ENCODE data around the gene SLC35E1.

SLC35E1 gene

GRCh38 chr19:16522559-16523377 is 49.4 kb downstream of the SLC35E1 start:
- Histone ChIP-seq H3K4me1 (ENCODE audit: control insufficient read depth, insufficient read depth, low read length) (no peaks in the 10 kb centered on the region), H3K27ac (ENCODE audit: insufficient read depth, low read depth, low read length, poor library complexity, severe bottlenecking) (no peak overlapping the region), H3K4me3 (ENCODE audit: insufficient read depth, low read depth, low read length) (no peak overlapping the region), H3K27me3 (ENCODE audit: control insufficient read depth, insufficient read depth, low read length, poor library complexity, severe bottlenecking) (no peaks in the 10 kb centered on the region), H3K9me3 (ENCODE audit: control insufficient read depth, low read length) (no peaks in the 10 kb centered on the region), H3K36me3 (ENCODE audit: control insufficient read depth, insufficient read depth, low read length) (peaks cover 74% of the 10 kb centered on the region)
- 96% methylated on average over 25 of the region's 25 CpGs for WGBS, 2 experiments

GRCh38 chr19:16521715-16522289 is 50.4 kb downstream of the SLC35E1 start:
- Histone ChIP-seq H3K4me1 (ENCODE audit: control insufficient read depth, insufficient read depth, low read length) (no peaks in the 10 kb centered on the region), H3K36me3 (ENCODE audit: control insufficient read depth, insufficient read depth, low read length) (peaks cover 74% of the 10 kb centered on the region), H3K9me3 (ENCODE audit: control insufficient read depth, low read length) (no peaks in the 10 kb centered on the region), H3K4me3 (ENCODE audit: insufficient read depth, low read depth, low read length) (no peak overlapping the region), H3K27me3 (ENCODE audit: control insufficient read depth, insufficient read depth, low read length, poor library complexity, severe bottlenecking) (no peaks in the 10 kb centered on the region), H3K27ac (ENCODE audit: insufficient read depth, low read depth, low read length, poor library complexity, severe bottlenecking) (no peak overlapping the region)
- WGBS, 2 experiments, result 94 to 96% methylated on average over 10 of the region's 10 CpGs

GRCh38 chr19:16520986-16521624 is 51.1 kb downstream of the SLC35E1 start:
- 96% methylated on average over 18 of the region's 18 CpGs for WGBS, 2 experiments
- H3K4me3 ChIP-seq (ENCODE audit: insufficient read depth, low read depth, low read length), result no peak overlapping the region
- peaks cover 75% of the 10 kb centered on the region for H3K36me3 ChIP-seq (ENCODE audit: control insufficient read depth, insufficient read depth, low read length)
- H3K4me1 ChIP-seq (ENCODE audit: control insufficient read depth, insufficient read depth, low read length), result no peaks in the 10 kb centered on the region
- no peaks in the 10 kb centered on the region for H3K9me3 ChIP-seq (ENCODE audit: control insufficient read depth, low read length)
- H3K27me3 ChIP-seq (ENCODE audit: control insufficient read depth, insufficient read depth, low read length, poor library complexity, severe bottlenecking), result no peaks in the 10 kb centered on the region
- H3K27ac ChIP-seq (ENCODE audit: insufficient read depth, low read depth, low read length, poor library complexity, severe bottlenecking), result no peak overlapping the region

GRCh38 chr19:16520074-16520973 is 51.9 kb downstream of the SLC35E1 start:
- Histone ChIP-seq H3K36me3 (ENCODE audit: control insufficient read depth, insufficient read depth, low read length) (peaks cover 71% of the 10 kb centered on the region), H3K27ac (ENCODE audit: insufficient read depth, low read depth, low read length, poor library complexity, severe bottlenecking) (no peak overlapping the region)
- 95 to 96% methylated on average over 45 of the region's 45 CpGs for WGBS, 2 experiments

GRCh38 chr19:16519230-16519687 is 53.0 kb downstream of the SLC35E1 start:
- Histone ChIP-seq H3K36me3 (ENCODE audit: control insufficient read depth, insufficient read depth, low read length) (peaks cover 61% of the 10 kb centered on the region), H3K4me1 (ENCODE audit: control insufficient read depth, insufficient read depth, low read length) (no peaks in the 10 kb centered on the region)
- 96% methylated on average over 24 of the region's 24 CpGs for WGBS, 2 experiments

More at GRCh38 chr19:16520074-16520973, 51.9 kb downstream of the SLC35E1 start:
- H3K4me1 ChIP-seq (ENCODE audit: control insufficient read depth, insufficient read depth, low read length), result no peaks in the 10 kb centered on the region
- H3K9me3 ChIP-seq (ENCODE audit: control insufficient read depth, low read length), result no peaks in the 10 kb centered on the region
- no peak overlapping the region for H3K4me3 ChIP-seq (ENCODE audit: insufficient read depth, low read depth, low read length)
- H3K27me3 ChIP-seq (ENCODE audit: control insufficient read depth, insufficient read depth, low read length, poor library complexity, severe bottlenecking), result no peaks in the 10 kb centered on the region

GRCh38 chr19:16518483-16519229 is 53.6 kb downstream of the SLC35E1 start:
- H3K27ac ChIP-seq (ENCODE audit: insufficient read depth, low read depth, low read length, poor library complexity, severe bottlenecking), result no peak overlapping the region
- H3K36me3 ChIP-seq (ENCODE audit: control insufficient read depth, insufficient read depth, low read length), result peaks cover 60% of the 10 kb centered on the region
- no peaks in the 10 kb centered on the region for H3K27me3 ChIP-seq (ENCODE audit: control insufficient read depth, insufficient read depth, low read length, poor library complexity, severe bottlenecking)
- H3K4me1 ChIP-seq (ENCODE audit: control insufficient read depth, insufficient read depth, low read length), result no peaks in the 10 kb centered on the region
- 94 to 96% methylated on average over 33 of the region's 33 CpGs for WGBS, 2 experiments
- H3K9me3 ChIP-seq (ENCODE audit: control insufficient read depth, low read length), result no peaks in the 10 kb centered on the region
- H3K4me3 ChIP-seq (ENCODE audit: insufficient read depth, low read depth, low read length), result no peak overlapping the region

More at GRCh38 chr19:16519230-16519687, 53.0 kb downstream of the SLC35E1 start:
- H3K9me3 ChIP-seq (ENCODE audit: control insufficient read depth, low read length), result no peaks in the 10 kb centered on the region
- no peak overlapping the region for H3K4me3 ChIP-seq (ENCODE audit: insufficient read depth, low read depth, low read length)
- no peaks in the 10 kb centered on the region for H3K27me3 ChIP-seq (ENCODE audit: control insufficient read depth, insufficient read depth, low read length, poor library complexity, severe bottlenecking)
- H3K27ac ChIP-seq (ENCODE audit: insufficient read depth, low read depth, low read length, poor library complexity, severe bottlenecking), result no peak overlapping the region

GRCh38 chr19:16518061-16518460 is 54.2 kb downstream of the SLC35E1 start:
- Histone ChIP-seq H3K4me1 (ENCODE audit: control insufficient read depth, insufficient read depth, low read length) (no peaks in the 10 kb centered on the region), H3K27me3 (ENCODE audit: control insufficient read depth, insufficient read depth, low read length, poor library complexity, severe bottlenecking) (no peaks in the 10 kb centered on the region), H3K4me3 (ENCODE audit: insufficient read depth, low read depth, low read length) (no peak overlapping the region), H3K9me3 (ENCODE audit: control insufficient read depth, low read length) (no peaks in the 10 kb centered on the region), H3K36me3 (ENCODE audit: control insufficient read depth, insufficient read depth, low read length) (peaks cover 54% of the 10 kb centered on the region), H3K27ac (ENCODE audit: insufficient read depth, low read depth, low read length, poor library complexity, severe bottlenecking) (no peak overlapping the region)
- WGBS, 2 experiments, result 91 to 95% methylated on average over 14 of the region's 14 CpGs

GRCh38 chr19:16516923-16517610 is 55.1 kb downstream of the SLC35E1 start:
- Histone ChIP-seq H3K27me3 (ENCODE audit: control insufficient read depth, insufficient read depth, low read length, poor library complexity, severe bottlenecking) (no peaks in the 10 kb centered on the region), H3K36me3 (ENCODE audit: control insufficient read depth, insufficient read depth, low read length) (peaks cover 47% of the 10 kb centered on the region), H3K4me3 (ENCODE audit: insufficient read depth, low read depth, low read length) (no peak overlapping the region), H3K27ac (ENCODE audit: insufficient read depth, low read depth, low read length, poor library complexity, severe bottlenecking) (no peak overlapping the region), H3K4me1 (ENCODE audit: control insufficient read depth, insufficient read depth, low read length) (no peaks in the 10 kb centered on the region), H3K9me3 (ENCODE audit: control insufficient read depth, low read length) (no peaks in the 10 kb centered on the region)
- 95 to 97% methylated on average over 14 of the region's 14 CpGs for WGBS, 2 experiments

- Histone ChIP-seq H3K27ac (ENCODE audit: insufficient read depth, low read depth, low read length, poor library complexity, severe bottlenecking) (no peak overlapping the region), H3K36me3 (ENCODE audit: control insufficient read depth, insufficient read depth, low read length) (peaks cover 40% of the 10 kb centered on the region), H3K4me3 (ENCODE audit: insufficient read depth, low read depth, low read length) (no peak overlapping the region), H3K9me3 (ENCODE audit: control insufficient read depth, low read length) (no peaks in the 10 kb centered on the region), H3K4me1 (ENCODE audit: control insufficient read depth, insufficient read depth, low read length) (no peaks in the 10 kb centered on the region), H3K27me3 (ENCODE audit: control insufficient read depth, insufficient read depth, low read length, poor library complexity, severe bottlenecking) (no peaks in the 10 kb centered on the region)
- 94 to 95% methylated on average over 14 to 15 of the region's 15 CpGs for WGBS, 2 experiments
These were observed 55.8 kb downstream of the SLC35E1 start for GRCh38 chr19:16516381-16516780.

All from ectodermal cell (in vitro differentiated cells).